HFFc6 (cell line): ENCODE data around the gene SSU72. TPM values are rescaled to one million over a fixed set of nuclear protein-coding genes. Genes with fewer than 3 reads are reported as not detected.
A peak's percentile ranks its signal among the peaks of the same experiment; 100 is the strongest.

Experiments used
- DNase-seq: peaks from one replicate; pipeline ENCODE4 v3.0.0-alpha.2; 2018
- H3K27ac Mint-ChIP-seq: 2 replicates; pipeline ENCODE4 v1.8.0; 2020; ENCODE audit warnings: mild to moderate bottlenecking, mixed read lengths
- H3K27me3 Mint-ChIP-seq: 2 replicates; pipeline ENCODE4 v1.8.0; 2021; ENCODE audit warnings: mild to moderate bottlenecking, moderate library complexity, mixed read lengths; ENCODE audit not compliant: insufficient read depth
- H3K36me3 Mint-ChIP-seq: 2 replicates; pipeline ENCODE4 v1.8.0; 2021; ENCODE audit warnings: low read depth, mixed read lengths
- H3K4me1 Mint-ChIP-seq: 2 replicates; pipeline ENCODE4 v1.8.0; 2020; ENCODE audit warnings: low read depth, mixed read lengths
- H3K4me3 Mint-ChIP-seq: 2 replicates; pipeline ENCODE4 v1.8.0; 2020; ENCODE audit warnings: mild to moderate bottlenecking, moderate library complexity, mixed read lengths
- H3K9me3 Mint-ChIP-seq: 2 replicates; pipeline ENCODE4 v1.8.0; 2020; ENCODE audit warnings: mild to moderate bottlenecking, mixed read lengths
- CTCF ChIP-seq: fragments of 200-600 bp; sonication (generic); IDR thresholded peaks from 2 replicates; pipeline ENCODE4 v1.5.0; 2021; ENCODE audit warnings: antibody characterized with exemption, mild to moderate bottlenecking
- total RNA-seq, 6 experiments: library from RNA; stranded (reverse); fragmentation: NEBNext Ultra II Directional; extraction: Animal tissue kit (Norgen Biotek cat#: 25700); gene quantifications; 2 replicates in 1 of 6; 3 replicates in 5 of 6; pipeline ENCODE4 v1.2.3, GENCODE V29; 2021

SSU72 gene
- total RNA-seq, 6 experiments from 2014 or later, result 132 to 156 (median 137) TPM

- no peak for TF ChIP-seq CTCF
- no peak for DNase-seq
Measured at GRCh38 chr1:1556505-1556904, 18.2 kb downstream of the SSU72 start.

GRCh38 chr1:1554926-1555915 lies 19.4 kb downstream of the SSU72 start:
- TF ChIP-seq CTCF, result no peak
- peaks cover 24% of the 10 kb centered on the region for H3K4me1 Mint-ChIP-seq
- DNase-seq, result peak; percentile 82
- H3K27ac Mint-ChIP-seq, result peak overlapping the region; percentile 89
- no peaks in the 10 kb centered on the region for H3K9me3 Mint-ChIP-seq
- peak overlapping the region; percentile 36; the same call in 1 of the 2 replicates for H3K4me3 Mint-ChIP-seq
- H3K36me3 Mint-ChIP-seq, result peaks cover 5% of the 10 kb centered on the region; the same call in 1 of the 2 replicates
- H3K27me3 Mint-ChIP-seq, result no peaks in the 10 kb centered on the region; the same call in 1 of the 2 replicates

More at GRCh38 chr1:1556505-1556904, 18.2 kb downstream of the SSU72 start:
- Mint-ChIP-seq H3K36me3 (peaks cover 5% of the 10 kb centered on the region; the same call in 1 of the 2 replicates), H3K4me3 (no peak overlapping the region), H3K27ac (no peak overlapping the region), H3K9me3 (no peaks in the 10 kb centered on the region), H3K4me1 (peaks cover 17% of the 10 kb centered on the region), H3K27me3 (no peaks in the 10 kb centered on the region; the same call in 1 of the 2 replicates)

- peak overlapping the region; percentile 36; the same call in 1 of the 2 replicates for H3K4me3 Mint-ChIP-seq
- no peaks in the 10 kb centered on the region for H3K9me3 Mint-ChIP-seq
- H3K27me3 Mint-ChIP-seq, result peaks cover 2% of the 10 kb centered on the region
- no peak for DNase-seq
- no peak for TF ChIP-seq CTCF
- peaks cover 5% of the 10 kb centered on the region; the same call in 1 of the 2 replicates for H3K36me3 Mint-ChIP-seq
- peak overlapping the region; percentile 89 for H3K27ac Mint-ChIP-seq
- peaks cover 24% of the 10 kb centered on the region for H3K4me1 Mint-ChIP-seq
Measured at GRCh38 chr1:1554550-1554925, 20.1 kb downstream of the SSU72 start.

GRCh38 chr1:1553821-1554494 lies 20.7 kb downstream of the SSU72 start:
- no peak overlapping the region for H3K4me3 Mint-ChIP-seq
- peaks cover 2% of the 10 kb centered on the region for H3K27me3 Mint-ChIP-seq
- no peaks in the 10 kb centered on the region for H3K9me3 Mint-ChIP-seq
- H3K36me3 Mint-ChIP-seq, result peaks cover 5% of the 10 kb centered on the region; the same call in 1 of the 2 replicates
- H3K4me1 Mint-ChIP-seq, result peaks cover 24% of the 10 kb centered on the region
- no peak for TF ChIP-seq CTCF
- DNase-seq, result no peak
- no peak overlapping the region for H3K27ac Mint-ChIP-seq

GRCh38 chr1:1552263-1552639 lies 22.4 kb downstream of the SSU72 start:
- Mint-ChIP-seq H3K27me3 (peaks cover 2% of the 10 kb centered on the region), H3K9me3 (no peaks in the 10 kb centered on the region), H3K4me3 (no peak overlapping the region), H3K4me1 (peaks cover 24% of the 10 kb centered on the region), H3K36me3 (peaks cover 5% of the 10 kb centered on the region; the same call in 1 of the 2 replicates), H3K27ac (no peak overlapping the region)
- TF ChIP-seq CTCF, result no peak
- DNase-seq, result no peak
